Measurements from ENCODE around the gene PNP. TPM values are rescaled to one million over a fixed set of nuclear protein-coding genes. Genes with fewer than 3 reads are reported as not detected.
A peak's percentile ranks its signal among the peaks of the same experiment; 100 is the strongest.

Gene PNP
- total and polyA plus RNA-seq, 2 experiments from 2014 or later, result 24.6 to 39.6 TPM

- Histone ChIP-seq H3K9me2 (ENCODE audit: insufficient read depth) (no peaks in the 10 kb centered on the region), H3K27ac (no peak overlapping the region), H3K4me1 (ENCODE audit: insufficient read depth) (no peaks in the 10 kb centered on the region), H3K79me2 (ENCODE audit: insufficient read depth) (no peaks in the 10 kb centered on the region), H2AFZ (no peak overlapping the region), H3K36me3 (ENCODE audit: low read depth) (no peaks in the 10 kb centered on the region), H3K27me3 (replicated peaks; ENCODE audit: insufficient read depth) (no peaks in the 10 kb centered on the region), H3K9me3 (ENCODE audit: low read depth) (no peaks in the 10 kb centered on the region), H3K4me2 (ENCODE audit: unreplicated experiment) (no peak overlapping the region), H3F3A (ENCODE audit: insufficient read depth) (no peaks in the 10 kb centered on the region), H3K9ac (no peak overlapping the region), H4K20me1 (ENCODE audit: insufficient read depth) (no peaks in the 10 kb centered on the region), H3K4me3 (no peak overlapping the region)
- in situ Hi-C loops (cut with MboI), result no loop called here
- WGBS, 2 experiments (ENCODE audit: low coverage in 1 of 2, low lambda C conversion rate in 2 of 2, missing lambda C conversion rate in 2 of 2), result 41 to 51% methylated on average over 2 of the region's 2 CpGs
- DNase-seq, result no peak
- TF ChIP-seq EZH2 (IDR thresholded peaks at IDR 0.05; ENCODE audit: insufficient read depth, poor library complexity, severe bottlenecking), result no peak
- TF ChIP-seq EZH2phosphoT487 (IDR thresholded peaks at IDR 0.05; ENCODE audit: insufficient read depth, low read depth), result no peak
Observed at GRCh38 chr14:20424851-20425250, 44.4 kb upstream of the PNP start.

GRCh38 chr14:20427231-20428009 lies 41.8 kb upstream of the PNP start:
- H3K9me2 ChIP-seq (ENCODE audit: insufficient read depth), result no peaks in the 10 kb centered on the region
- H3K27me3 ChIP-seq (replicated peaks; ENCODE audit: insufficient read depth), result no peaks in the 10 kb centered on the region
- H3K27ac ChIP-seq, result no peak overlapping the region
- peak overlapping the region; percentile 78 for H2AFZ ChIP-seq
- 58 to 61% methylated on average over 5 of the region's 5 CpGs for WGBS, 2 experiments (ENCODE audit: low coverage in 1 of 2, low lambda C conversion rate in 2 of 2, missing lambda C conversion rate in 2 of 2)
- H3F3A ChIP-seq (ENCODE audit: insufficient read depth), result no peaks in the 10 kb centered on the region
- H3K4me1 ChIP-seq (ENCODE audit: insufficient read depth), result no peaks in the 10 kb centered on the region
- H3K9ac ChIP-seq, result no peak overlapping the region
- no peak for TF ChIP-seq EZH2 (IDR thresholded peaks at IDR 0.05; ENCODE audit: insufficient read depth, poor library complexity, severe bottlenecking)
- TF ChIP-seq EZH2phosphoT487 (IDR thresholded peaks at IDR 0.05; ENCODE audit: insufficient read depth, low read depth), result no peak
- no peaks in the 10 kb centered on the region for H3K79me2 ChIP-seq (ENCODE audit: insufficient read depth)
- DNase-seq, result peak; percentile 83
- H3K4me3 ChIP-seq, result no peak overlapping the region
- peak overlapping the region; percentile 33 for H3K4me2 ChIP-seq (ENCODE audit: unreplicated experiment)
- in situ Hi-C loops (cut with MboI), result no loop called here
- no peaks in the 10 kb centered on the region for H3K9me3 ChIP-seq (ENCODE audit: low read depth)
- H4K20me1 ChIP-seq (ENCODE audit: insufficient read depth), result no peaks in the 10 kb centered on the region
- H3K36me3 ChIP-seq (ENCODE audit: low read depth), result no peaks in the 10 kb centered on the region

- no peaks in the 10 kb centered on the region for H3F3A ChIP-seq (ENCODE audit: insufficient read depth)
- no peaks in the 10 kb centered on the region for H3K27me3 ChIP-seq (replicated peaks; ENCODE audit: insufficient read depth)
- no peaks in the 10 kb centered on the region for H3K9me3 ChIP-seq (ENCODE audit: low read depth)
- H3K79me2 ChIP-seq (ENCODE audit: insufficient read depth), result no peaks in the 10 kb centered on the region
- WGBS, 2 experiments (ENCODE audit: low coverage in 1 of 2, low lambda C conversion rate in 2 of 2, missing lambda C conversion rate in 2 of 2), result 73 to 79% methylated on average over 5 of the region's 5 CpGs
- no peaks in the 10 kb centered on the region for H3K4me1 ChIP-seq (ENCODE audit: insufficient read depth)
- peak overlapping the region; percentile 78; the same call in 1 of the 2 replicates for H2AFZ ChIP-seq
- in situ Hi-C loops (cut with MboI), result no loop called here
- no peaks in the 10 kb centered on the region for H4K20me1 ChIP-seq (ENCODE audit: insufficient read depth)
- H3K27ac ChIP-seq, result no peak overlapping the region
- no peaks in the 10 kb centered on the region for H3K9me2 ChIP-seq (ENCODE audit: insufficient read depth)
- H3K4me3 ChIP-seq, result no peak overlapping the region
- H3K36me3 ChIP-seq (ENCODE audit: low read depth), result no peaks in the 10 kb centered on the region
- no peak overlapping the region for H3K9ac ChIP-seq
- no peak overlapping the region for H3K4me2 ChIP-seq (ENCODE audit: unreplicated experiment)
- no peak for TF ChIP-seq EZH2phosphoT487 (IDR thresholded peaks at IDR 0.05; ENCODE audit: insufficient read depth, low read depth)
- no peak for DNase-seq
Observed at GRCh38 chr14:20428010-20428365, 41.2 kb upstream of the PNP start.

DNA sequence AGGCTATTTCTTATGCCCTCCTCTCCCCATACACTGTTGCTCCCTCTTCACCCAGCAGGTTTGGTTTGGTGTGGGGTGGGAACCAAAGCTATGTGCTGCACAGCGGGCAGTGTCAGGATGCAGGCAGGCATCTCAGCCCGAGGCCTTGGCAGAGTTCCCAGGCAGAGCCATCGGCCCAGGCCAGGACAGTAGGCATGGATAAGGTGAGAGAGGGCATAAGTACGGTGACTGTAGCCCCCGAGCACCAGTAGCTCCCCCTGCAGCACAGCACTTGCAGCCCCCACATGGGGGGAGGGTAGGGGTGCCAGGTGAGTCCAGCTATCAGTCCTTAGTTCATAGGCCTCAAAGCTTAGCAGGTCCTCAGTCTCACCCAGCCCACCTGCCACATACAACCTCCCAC lies 40.4 kb upstream of the PNP start:
- H2AFZ ChIP-seq, result no peak overlapping the region
- H3K27me3 ChIP-seq (replicated peaks; ENCODE audit: insufficient read depth), result no peaks in the 10 kb centered on the region
- H3K4me1 ChIP-seq (ENCODE audit: insufficient read depth), result no peaks in the 10 kb centered on the region
- no peak overlapping the region for H3K9ac ChIP-seq
- in situ Hi-C loops (cut with MboI), result no loop called here
- no peak overlapping the region for H3K4me2 ChIP-seq (ENCODE audit: unreplicated experiment)
- no peaks in the 10 kb centered on the region for H3F3A ChIP-seq (ENCODE audit: insufficient read depth)
- TF ChIP-seq EZH2phosphoT487 (IDR thresholded peaks at IDR 0.05; ENCODE audit: insufficient read depth, low read depth), result no peak
- TF ChIP-seq EZH2 (IDR thresholded peaks at IDR 0.05; ENCODE audit: insufficient read depth, poor library complexity, severe bottlenecking), result no peak
- WGBS, 2 experiments (ENCODE audit: low coverage in 1 of 2, low lambda C conversion rate in 2 of 2, missing lambda C conversion rate in 2 of 2), result 59 to 61% methylated on average over 5 of the region's 5 CpGs
- H3K9me2 ChIP-seq (ENCODE audit: insufficient read depth), result no peaks in the 10 kb centered on the region
- no peaks in the 10 kb centered on the region for H3K79me2 ChIP-seq (ENCODE audit: insufficient read depth)
- no peaks in the 10 kb centered on the region for H4K20me1 ChIP-seq (ENCODE audit: insufficient read depth)
- DNase-seq, result no peak
- H3K36me3 ChIP-seq (ENCODE audit: low read depth), result no peaks in the 10 kb centered on the region
- H3K4me3 ChIP-seq, result no peak overlapping the region
- H3K9me3 ChIP-seq (ENCODE audit: low read depth), result no peaks in the 10 kb centered on the region
- no peak overlapping the region for H3K27ac ChIP-seq
